ENCODE results near the gene DUSP6. TPM values are rescaled to one million over a fixed set of nuclear protein-coding genes. Genes with fewer than 3 reads are reported as not detected.

Gene DUSP6
- total and polyA plus RNA-seq, 2 of the 13 experiments (the other 11 are each of a cell fraction or from before 2014, with no cell fraction given) = 40.9 to 161 TPM

GRCh38 chr12:89383235-89384049 lies 31.1 kb upstream of the DUSP6 start (continued):
- no peak for TF ChIP-seq ZNF512B (CRISPR knock-in tag; IDR thresholded peaks at IDR 0.05; ENCODE audit: borderline replicate concordance)
- no peak for TF ChIP-seq ARID2 (CRISPR knock-in tag; IDR thresholded peaks at IDR 0.05; ENCODE audit: borderline replicate concordance)
- 0 out of 2 replicates have a peak, but pooled peaks have one; percentile 37 for TF ChIP-seq NR2C2 (CRISPR knock-in tag; IDR thresholded peaks at IDR 0.05; ENCODE audit: borderline replicate concordance)
- TF ChIP-seq ZNF605 (CRISPR knock-in tag; IDR thresholded peaks at IDR 0.05) = no peak
- TF ChIP-seq SP140L (CRISPR knock-in tag; IDR thresholded peaks at IDR 0.05; ENCODE audit: borderline replicate concordance) = no peak
- no peak for TF ChIP-seq ZNF691 (CRISPR knock-in tag; IDR thresholded peaks at IDR 0.05; ENCODE audit: borderline replicate concordance, low read depth)
- TF ChIP-seq PLSCR1 (CRISPR knock-in tag; IDR thresholded peaks at IDR 0.05; ENCODE audit: borderline replicate concordance) = no peak
- no peak for TF ChIP-seq SRY (CRISPR knock-in tag; IDR thresholded peaks at IDR 0.05)
- TF ChIP-seq TRIM24 (CRISPR knock-in tag; IDR thresholded peaks at IDR 0.05) = no peak
- TF ChIP-seq CREB1 (IDR thresholded peaks at IDR 0.05) = no peak
- TF ChIP-seq CREB1 (CRISPR knock-in tag; IDR thresholded peaks at IDR 0.05) = peak; percentile 80
- TF ChIP-seq ZNF7 (CRISPR knock-in tag; IDR thresholded peaks at IDR 0.05) = 0 out of 2 replicates have a peak, but pooled peaks have one; percentile 27
- peak; percentile 56; the same call in 1 of the 2 replicates for TF ChIP-seq AFF4 (CRISPR knock-in tag; IDR thresholded peaks at IDR 0.05)
- peak; percentile 80 for TF ChIP-seq THRA (CRISPR knock-in tag; IDR thresholded peaks at IDR 0.05; ENCODE audit: borderline replicate concordance)
- TF ChIP-seq SOX13 (IDR thresholded peaks at IDR 0.05) = peak; percentile 74
- peak in 1 of 2 experiments; percentile 95; a peak in 2 of 4 replicates for TF ChIP-seq SOX13 (CRISPR knock-in tag; conservative IDR thresholded peaks at IDR 0.05 in 1 of 2, IDR thresholded peaks at IDR 0.05 in 1 of 2)
- TF ChIP-seq ZSCAN25 (CRISPR knock-in tag; IDR thresholded peaks at IDR 0.05) = no peak; the same call in 1 of the 2 replicates
